RWPE2 (cell line): ENCODE data around the gene LMO1.

Source experiments
- ATAC-seq: fragments of 200-7000 bp; cut with Tn5 transposase; 3 replicates; pipeline ENCODE4 v1.9.1; 2021; ENCODE audit warnings: low read depth
- DNase-seq: peaks from one replicate; pipeline ENCODE4 v3.0.0-alpha.2; 2020; ENCODE audit warnings: low spot score
- H3K27ac ChIP-seq: fragments of 450-650 bp; 2 replicates; pipeline ENCODE4 v1.5.1; 2017; ENCODE audit warnings: mild to moderate bottlenecking; ENCODE audit not compliant: poor library complexity, severe bottlenecking
- H3K27me3 ChIP-seq: fragments of 250-450 bp; sonication (Bioruptor Pico); 2 replicates; pipeline ENCODE4 v1.5.1; 2021; ENCODE audit warnings: mild to moderate bottlenecking, moderate library complexity; ENCODE audit not compliant: insufficient read depth, poor library complexity, severe bottlenecking
- H3K36me3 ChIP-seq: fragments of 250-450 bp; sonication (Bioruptor Pico); 2 replicates; pipeline ENCODE4 v1.5.1; 2020; ENCODE audit warnings: low read depth, mild to moderate bottlenecking, moderate library complexity
- H3K4me1 ChIP-seq: fragments of 250-450 bp; sonication (Bioruptor Pico); 2 replicates; pipeline ENCODE4 v1.5.1; 2021; ENCODE audit warnings: mild to moderate bottlenecking, moderate library complexity; ENCODE audit not compliant: insufficient read depth, poor library complexity, severe bottlenecking
- H3K4me3 ChIP-seq: fragments of 250-450 bp; sonication (Bioruptor Pico); 2 replicates; pipeline ENCODE4 v1.5.1; 2021; ENCODE audit warnings: mild to moderate bottlenecking, moderate library complexity; ENCODE audit not compliant: severe bottlenecking
- H3K9me3 ChIP-seq: fragments of 250-450 bp; sonication (Bioruptor Pico); 2 replicates; pipeline ENCODE4 v1.5.1; 2021; ENCODE audit warnings: mild to moderate bottlenecking, moderate library complexity; ENCODE audit not compliant: severe bottlenecking
- TF ChIP-seq, protein P1 (sequence below): fragments of 450-650 bp; IDR thresholded peaks from one replicate; pipeline ENCODE4 v1.5.1; 2017; ENCODE audit warnings: mild to moderate bottlenecking, moderate library complexity; ENCODE audit not compliant: poor library complexity, severe bottlenecking

The LMO1 gene

DNA sequence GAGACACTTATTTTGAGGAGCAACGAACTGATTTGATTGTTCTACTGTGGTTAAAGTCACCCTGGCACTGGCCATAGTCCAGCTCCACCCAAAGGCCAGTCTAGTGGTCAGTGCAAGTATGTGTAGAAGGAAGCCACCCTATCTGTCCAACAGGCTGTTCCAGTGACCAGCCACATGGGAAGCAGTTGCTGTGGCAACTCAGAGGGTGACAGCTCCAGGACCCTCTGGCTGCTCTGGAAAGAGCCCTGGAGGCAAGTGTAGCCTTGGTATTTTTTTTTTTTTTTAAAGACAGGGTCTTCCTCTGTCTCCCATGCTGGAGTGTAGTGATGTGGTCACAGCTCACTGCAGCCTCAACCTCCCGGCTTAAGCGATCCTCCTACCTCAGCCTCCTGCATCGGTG lies 27.8 kb downstream of the LMO1 start:
- TF ChIP-seq, protein P1, sequence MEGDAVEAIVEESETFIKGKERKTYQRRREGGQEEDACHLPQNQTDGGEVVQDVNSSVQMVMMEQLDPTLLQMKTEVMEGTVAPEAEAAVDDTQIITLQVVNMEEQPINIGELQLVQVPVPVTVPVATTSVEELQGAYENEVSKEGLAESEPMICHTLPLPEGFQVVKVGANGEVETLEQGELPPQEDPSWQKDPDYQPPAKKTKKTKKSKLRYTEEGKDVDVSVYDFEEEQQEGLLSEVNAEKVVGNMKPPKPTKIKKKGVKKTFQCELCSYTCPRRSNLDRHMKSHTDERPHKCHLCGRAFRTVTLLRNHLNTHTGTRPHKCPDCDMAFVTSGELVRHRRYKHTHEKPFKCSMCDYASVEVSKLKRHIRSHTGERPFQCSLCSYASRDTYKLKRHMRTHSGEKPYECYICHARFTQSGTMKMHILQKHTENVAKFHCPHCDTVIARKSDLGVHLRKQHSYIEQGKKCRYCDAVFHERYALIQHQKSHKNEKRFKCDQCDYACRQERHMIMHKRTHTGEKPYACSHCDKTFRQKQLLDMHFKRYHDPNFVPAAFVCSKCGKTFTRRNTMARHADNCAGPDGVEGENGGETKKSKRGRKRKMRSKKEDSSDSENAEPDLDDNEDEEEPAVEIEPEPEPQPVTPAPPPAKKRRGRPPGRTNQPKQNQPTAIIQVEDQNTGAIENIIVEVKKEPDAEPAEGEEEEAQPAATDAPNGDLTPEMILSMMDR, result no peak
- ATAC-seq, result no peak
- no peaks in the 10 kb centered on the region for H3K27me3 ChIP-seq
- H3K4me1 ChIP-seq, result peaks cover 15% of the 10 kb centered on the region
- H3K27ac ChIP-seq, result no peak overlapping the region
- no peaks in the 10 kb centered on the region for H3K36me3 ChIP-seq
- no peak overlapping the region for H3K4me3 ChIP-seq
- H3K9me3 ChIP-seq, result no peaks in the 10 kb centered on the region
- no peak for DNase-seq

GRCh38 chr11:8234910-8235309 lies 28.8 kb downstream of the LMO1 start:
- peaks cover 15% of the 10 kb centered on the region for H3K4me1 ChIP-seq
- TF ChIP-seq, protein P1, result no peak
- ATAC-seq, result no peak
- H3K4me3 ChIP-seq, result no peak overlapping the region
- H3K27me3 ChIP-seq, result no peaks in the 10 kb centered on the region
- no peak overlapping the region for H3K27ac ChIP-seq
- H3K9me3 ChIP-seq, result no peaks in the 10 kb centered on the region
- no peak for DNase-seq
- no peaks in the 10 kb centered on the region for H3K36me3 ChIP-seq

- Histone ChIP-seq H3K27me3 (no peaks in the 10 kb centered on the region), H3K4me3 (no peak overlapping the region), H3K36me3 (no peaks in the 10 kb centered on the region), H3K27ac (peak overlapping the region; percentile 32), H3K4me1 (peaks cover 17% of the 10 kb centered on the region), H3K9me3 (no peaks in the 10 kb centered on the region)
- ATAC-seq (no peak; the same call in 2 of the 3 replicates), DNase-seq (no peak)
- TF ChIP-seq, protein P1, result no peak
These were observed 29.3 kb downstream of the LMO1 start for GRCh38 chr11:8234425-8234821.

- no peak for DNase-seq
These were observed 29.8 kb downstream of the LMO1 start for GRCh38 chr11:8233691-8234424.

More at GRCh38 chr11:8233691-8234424, 29.8 kb downstream of the LMO1 start:
- H3K36me3 ChIP-seq, result no peaks in the 10 kb centered on the region
- TF ChIP-seq, protein P1, result no peak
- no peak overlapping the region for H3K4me3 ChIP-seq
- H3K27ac ChIP-seq, result peak overlapping the region; percentile 32
- no peaks in the 10 kb centered on the region for H3K9me3 ChIP-seq
- H3K4me1 ChIP-seq, result peaks cover 23% of the 10 kb centered on the region
- H3K27me3 ChIP-seq, result no peaks in the 10 kb centered on the region
- ATAC-seq, result peak; percentile 90
